BE2C (cell line): Measurements from ENCODE around the gene CFAP20.

Experiments
- DNase-seq: peaks from one replicate; pipeline ENCODE4 v3.0.0-alpha.2; 2020
- H3K27me3 ChIP-seq: fragments of 250-450 bp; sonication (Bioruptor Pico); 2 replicates; pipeline ENCODE4 v1.5.1; 2020; ENCODE audit warnings: mild to moderate bottlenecking
- H3K36me3 ChIP-seq: fragments of 250-450 bp; sonication (Bioruptor Pico); 2 replicates; pipeline ENCODE4 v1.5.1; 2020; ENCODE audit warnings: mild to moderate bottlenecking
- H3K4me1 ChIP-seq: fragments of 250-450 bp; sonication (Bioruptor Pico); 2 replicates; pipeline ENCODE4 v1.5.1; 2020
- H3K4me3 ChIP-seq: 2 replicates; pipeline ENCODE4 v1.5.1; 2011; ENCODE audit warnings: low read depth, low read length
- H3K9me3 ChIP-seq: fragments of 250-450 bp; sonication (Bioruptor Pico); 2 replicates; pipeline ENCODE4 v1.5.1; 2020
- TF ChIP-seq, protein P1 (sequence below): IDR thresholded peaks from 2 replicates; pipeline ENCODE4 v1.5.1; 2012; ENCODE audit warnings: mild to moderate bottlenecking, low read depth, low read length

Gene CFAP20

DNA sequence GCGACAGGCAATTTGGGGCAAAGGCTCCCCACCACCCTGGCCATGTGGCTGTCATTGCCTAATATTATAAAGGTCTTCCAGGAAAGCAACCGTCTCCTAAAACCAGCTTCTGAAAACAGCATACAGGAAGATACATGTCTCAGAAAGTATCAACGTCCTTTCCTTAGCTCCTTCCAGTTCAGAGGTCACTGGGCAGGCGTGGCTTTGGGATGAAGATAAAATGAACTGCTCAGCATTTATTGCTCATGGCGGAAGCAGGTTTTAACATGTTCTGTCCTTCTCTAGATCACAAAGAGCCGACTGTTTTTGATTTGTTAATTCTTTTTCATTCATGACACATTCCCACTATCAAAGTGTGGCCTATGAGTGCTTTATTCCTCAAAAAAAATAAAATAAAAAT, 8.0 kb downstream of the CFAP20 start:
- Histone ChIP-seq H3K4me3 (peak overlapping the region; percentile 44), H3K27me3 (no peaks in the 10 kb centered on the region), H3K4me1 (peaks cover 38% of the 10 kb centered on the region), H3K36me3 (peaks cover 9% of the 10 kb centered on the region), H3K9me3 (no peaks in the 10 kb centered on the region)
- DNase-seq: no peak
- TF ChIP-seq, protein P1, sequence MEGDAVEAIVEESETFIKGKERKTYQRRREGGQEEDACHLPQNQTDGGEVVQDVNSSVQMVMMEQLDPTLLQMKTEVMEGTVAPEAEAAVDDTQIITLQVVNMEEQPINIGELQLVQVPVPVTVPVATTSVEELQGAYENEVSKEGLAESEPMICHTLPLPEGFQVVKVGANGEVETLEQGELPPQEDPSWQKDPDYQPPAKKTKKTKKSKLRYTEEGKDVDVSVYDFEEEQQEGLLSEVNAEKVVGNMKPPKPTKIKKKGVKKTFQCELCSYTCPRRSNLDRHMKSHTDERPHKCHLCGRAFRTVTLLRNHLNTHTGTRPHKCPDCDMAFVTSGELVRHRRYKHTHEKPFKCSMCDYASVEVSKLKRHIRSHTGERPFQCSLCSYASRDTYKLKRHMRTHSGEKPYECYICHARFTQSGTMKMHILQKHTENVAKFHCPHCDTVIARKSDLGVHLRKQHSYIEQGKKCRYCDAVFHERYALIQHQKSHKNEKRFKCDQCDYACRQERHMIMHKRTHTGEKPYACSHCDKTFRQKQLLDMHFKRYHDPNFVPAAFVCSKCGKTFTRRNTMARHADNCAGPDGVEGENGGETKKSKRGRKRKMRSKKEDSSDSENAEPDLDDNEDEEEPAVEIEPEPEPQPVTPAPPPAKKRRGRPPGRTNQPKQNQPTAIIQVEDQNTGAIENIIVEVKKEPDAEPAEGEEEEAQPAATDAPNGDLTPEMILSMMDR: no peak

GRCh38 chr16:58120234-58120633, 8.9 kb downstream of the CFAP20 start:
- Histone ChIP-seq H3K27me3 (no peaks in the 10 kb centered on the region), H3K4me1 (peaks cover 44% of the 10 kb centered on the region)
- TF ChIP-seq, protein P1: no peak

GRCh38 chr16:58119509-58119845, 9.7 kb downstream of the CFAP20 start:
- Histone ChIP-seq H3K9me3 (no peaks in the 10 kb centered on the region), H3K36me3 (peaks cover 22% of the 10 kb centered on the region), H3K27me3 (no peaks in the 10 kb centered on the region), H3K4me1 (peaks cover 49% of the 10 kb centered on the region), H3K4me3 (no peak overlapping the region)
- DNase-seq: no peak
- TF ChIP-seq, protein P1: no peak

More at GRCh38 chr16:58120234-58120633, 8.9 kb downstream of the CFAP20 start:
- H3K4me3 ChIP-seq: peak overlapping the region; percentile 44; the same call in 1 of the 2 replicates
- H3K36me3 ChIP-seq: peaks cover 15% of the 10 kb centered on the region
- H3K9me3 ChIP-seq: no peaks in the 10 kb centered on the region
- DNase-seq: no peak

- TF ChIP-seq, protein P1: no peak
- Histone ChIP-seq H3K4me3 (no peak overlapping the region), H3K4me1 (peaks cover 45% of the 10 kb centered on the region), H3K27me3 (no peaks in the 10 kb centered on the region), H3K9me3 (no peaks in the 10 kb centered on the region), H3K36me3 (peaks cover 27% of the 10 kb centered on the region)
- DNase-seq: no peak
These were observed 10.2 kb downstream of the CFAP20 start for GRCh38 chr16:58118801-58119508.

DNA sequence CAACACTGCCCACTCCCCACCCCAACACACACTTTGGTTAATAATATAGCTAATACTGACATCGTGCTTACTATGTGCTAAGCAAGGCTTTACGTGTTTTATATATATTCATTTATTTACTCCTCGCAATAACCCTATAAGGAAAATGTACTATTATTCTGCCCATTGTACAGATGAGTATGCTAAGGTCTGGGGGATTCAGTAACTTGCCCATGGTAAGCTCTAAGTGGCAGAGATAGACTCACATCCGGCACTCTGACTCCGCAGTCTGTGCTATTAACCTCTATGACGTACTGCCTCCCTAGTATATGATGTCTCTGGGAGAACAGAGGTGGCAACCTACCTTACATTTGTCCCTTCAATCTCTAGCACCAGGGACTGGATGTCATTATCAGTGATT, 12.7 kb downstream of the CFAP20 start:
- no peak overlapping the region for H3K4me3 ChIP-seq
- TF ChIP-seq, protein P1: no peak
- H3K27me3 ChIP-seq: no peaks in the 10 kb centered on the region
- peaks cover 42% of the 10 kb centered on the region for H3K4me1 ChIP-seq
- DNase-seq: no peak
- H3K36me3 ChIP-seq: peaks cover 38% of the 10 kb centered on the region
- H3K9me3 ChIP-seq: no peaks in the 10 kb centered on the region

- TF ChIP-seq, protein P1: no peak
- H3K4me1 ChIP-seq: peaks cover 46% of the 10 kb centered on the region
- H3K36me3 ChIP-seq: peaks cover 38% of the 10 kb centered on the region
- H3K9me3 ChIP-seq: no peaks in the 10 kb centered on the region
- H3K27me3 ChIP-seq: no peaks in the 10 kb centered on the region
- H3K4me3 ChIP-seq: no peak overlapping the region; the same call in 1 of the 2 replicates
- DNase-seq: no peak
These were observed 13.1 kb downstream of the CFAP20 start for GRCh38 chr16:58116081-58116480.
